SU-DHL-6 (cell line): Measurements from ENCODE around the gene FBXL4.

Experiments used
- H2AFZ ChIP-seq: fragments of 200-600 bp; sonication (generic); 2 replicates; pipeline ENCODE4 v1.6.1; 2014; ENCODE audit warnings: low read depth, mild to moderate bottlenecking, moderate library complexity, mixed read lengths, antibody characterized with exemption, low read length; ENCODE audit not compliant: severe bottlenecking
- H3F3A ChIP-seq: fragments of 200-600 bp; shearing (Covaris generic); 2 replicates; pipeline ENCODE4 v1.6.0; 2016; ENCODE audit warnings: antibody characterized with exemption, mild to moderate bottlenecking; ENCODE audit not compliant: insufficient read depth
- H3K27ac ChIP-seq: fragments of 200-600 bp; sonication (generic); 2 replicates; pipeline ENCODE4 v1.5.1; 2016; ENCODE audit warnings: low read depth, mild to moderate bottlenecking, low read length, moderate library complexity, mixed read lengths
- H3K27me3 ChIP-seq: fragments of 200-600 bp; sonication (generic), shearing (Covaris generic); 2 replicates; pipeline ENCODE4 v1.6.0; 2014; ENCODE audit warnings: mild to moderate bottlenecking, low read length
- H3K36me3 ChIP-seq: fragments of 200-600 bp; sonication (generic); 2 replicates; pipeline ENCODE4 v1.6.1; 2014; ENCODE audit warnings: mild to moderate bottlenecking, low read length, mixed read lengths
- H3K4me2 ChIP-seq: fragments of 300-600, 200-600 bp; shearing (Covaris generic), sonication (generic); 2 replicates; pipeline ENCODE4 v1.6.0; 2014; ENCODE audit warnings: low read length, low read depth, mild to moderate bottlenecking; ENCODE audit not compliant: poor library complexity, severe bottlenecking
- H3K4me3 ChIP-seq: fragments of 200-600 bp; sonication (generic); 2 replicates; pipeline ENCODE4 v1.5.1; 2014; ENCODE audit warnings: antibody characterized with exemption, low read length, mild to moderate bottlenecking, mixed read lengths; ENCODE audit not compliant: insufficient read depth, poor library complexity, severe bottlenecking
- H3K79me2 ChIP-seq: fragments of 200-600 bp; sonication (generic); 2 replicates; pipeline ENCODE4 v1.6.1; 2014; ENCODE audit warnings: mild to moderate bottlenecking, low read length, moderate library complexity; ENCODE audit not compliant: insufficient read depth
- H3K9ac ChIP-seq: fragments of 200-600 bp; sonication (generic); 2 replicates; pipeline ENCODE4 v1.7.0; 2014; ENCODE audit warnings: mild to moderate bottlenecking, low read length
- H3K9me2 ChIP-seq: fragments of 200-600 bp; sonication (generic); replicated peaks from 2 replicates; pipeline ENCODE4 v1.6.1; 2014; ENCODE audit warnings: low read length; ENCODE audit not compliant: insufficient read depth
- H3K9me3 ChIP-seq: fragments of 200-600 bp; sonication (generic); 2 replicates; pipeline ENCODE4 v1.6.1; 2014; ENCODE audit warnings: low read length, mixed read lengths; ENCODE audit not compliant: insufficient read depth
- H4K20me1 ChIP-seq: fragments of 200-600 bp; sonication (generic); 2 replicates; pipeline ENCODE4 v1.6.1; 2014; ENCODE audit warnings: low read depth, mild to moderate bottlenecking, antibody characterized with exemption, low read length, moderate library complexity, mixed read lengths
- CTCF ChIP-seq: fragments of 200-600 bp; sonication (generic); IDR thresholded peaks from one replicate; pipeline ENCODE4 v1.5.1; 2017; ENCODE audit warnings: antibody characterized with exemption, mild to moderate bottlenecking, low read length, moderate library complexity; ENCODE audit not compliant: insufficient read depth, poor library complexity, severe bottlenecking
- EZH2phosphoT487 ChIP-seq: fragments of 200-600 bp; sonication (generic), shearing (Covaris generic); conservative IDR thresholded peaks from 2 replicates; pipeline ENCODE4 v1.6.1; 2018; ENCODE audit warnings: mild to moderate bottlenecking, antibody characterized with exemption, low read length, moderate library complexity, mixed read lengths

The FBXL4 gene

DNA sequence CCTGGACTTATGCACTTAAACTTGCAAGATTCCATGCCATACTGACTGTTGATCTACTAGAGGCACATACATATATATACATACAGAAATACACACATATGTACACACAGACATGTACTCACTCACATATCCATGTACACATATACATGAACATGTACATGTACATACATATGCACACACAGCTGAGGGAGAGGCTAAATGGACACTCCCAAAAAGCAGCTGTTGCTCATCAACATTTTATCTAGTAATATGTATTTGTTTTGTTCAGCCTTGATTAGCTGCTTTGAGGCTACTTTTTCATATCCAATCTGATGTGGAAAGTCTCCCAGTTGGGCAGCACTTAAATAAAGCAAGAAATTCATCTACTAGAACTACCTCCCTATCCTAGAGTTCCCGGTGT is 33.7 kb upstream of the FBXL4 start:
- TF ChIP-seq EZH2phosphoT487, result no peak
- TF ChIP-seq CTCF, result no peak
- Histone ChIP-seq H3K4me3 (no peak overlapping the region), H3K79me2 (no peaks in the 10 kb centered on the region), H3K4me2 (no peak overlapping the region), H3K9me3 (no peaks in the 10 kb centered on the region), H3K27ac (no peak overlapping the region), H3K9ac (no peak overlapping the region), H3F3A (no peaks in the 10 kb centered on the region), H3K9me2 (no peaks in the 10 kb centered on the region), H3K27me3 (no peaks in the 10 kb centered on the region), H3K36me3 (no peaks in the 10 kb centered on the region), H2AFZ (no peak overlapping the region), H4K20me1 (no peaks in the 10 kb centered on the region)

GRCh38 chr6:98980819-98981218 is 33.1 kb upstream of the FBXL4 start:
- Histone ChIP-seq H3K9me2 (no peaks in the 10 kb centered on the region), H2AFZ (no peak overlapping the region), H3K4me2 (no peak overlapping the region), H3K79me2 (no peaks in the 10 kb centered on the region), H3K4me3 (no peak overlapping the region), H4K20me1 (no peaks in the 10 kb centered on the region), H3K9ac (no peak overlapping the region), H3K27me3 (no peaks in the 10 kb centered on the region), H3F3A (no peaks in the 10 kb centered on the region), H3K9me3 (no peaks in the 10 kb centered on the region), H3K27ac (no peak overlapping the region), H3K36me3 (no peaks in the 10 kb centered on the region)
- TF ChIP-seq EZH2phosphoT487 (no peak), CTCF (no peak)

DNA sequence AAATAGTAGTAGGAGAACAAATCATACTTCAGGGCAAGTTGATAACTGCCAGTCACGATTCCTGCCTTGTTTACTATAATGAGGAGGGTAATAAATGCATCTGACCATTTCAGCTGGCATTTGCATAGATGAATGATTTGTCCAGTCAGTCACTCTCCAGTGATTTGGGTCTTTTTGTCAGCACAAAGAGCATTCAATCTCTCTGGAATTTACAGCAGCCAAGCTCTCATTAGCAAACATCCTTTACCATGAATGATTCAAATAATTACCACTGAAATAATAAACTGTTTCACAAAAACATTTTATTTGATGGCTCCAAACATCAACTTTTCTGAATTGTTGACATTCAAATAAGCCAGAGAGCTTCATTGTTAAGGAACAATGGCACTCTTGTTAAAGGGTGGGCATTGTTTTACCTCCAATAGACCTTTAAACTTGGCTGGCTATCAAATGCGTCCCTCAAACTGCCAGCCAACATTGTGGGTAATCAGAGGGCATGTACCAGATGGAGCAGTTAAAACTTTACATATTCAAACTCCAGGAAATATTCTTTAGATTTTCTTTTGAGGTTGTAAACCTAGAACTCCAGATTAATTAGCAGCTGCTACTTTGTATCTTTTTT is 30.0 kb upstream of the FBXL4 start:
- H3K4me2 ChIP-seq, result no peak overlapping the region
- no peaks in the 10 kb centered on the region for H3K27me3 ChIP-seq
- no peaks in the 10 kb centered on the region for H3K79me2 ChIP-seq
- H3K9me3 ChIP-seq, result no peaks in the 10 kb centered on the region
- H3K27ac ChIP-seq, result no peak overlapping the region
- TF ChIP-seq CTCF, result no peak
- no peak for TF ChIP-seq EZH2phosphoT487
- no peak overlapping the region for H3K4me3 ChIP-seq
- H3K36me3 ChIP-seq, result no peaks in the 10 kb centered on the region
- no peaks in the 10 kb centered on the region for H3K9me2 ChIP-seq
- H2AFZ ChIP-seq, result no peak overlapping the region
- H3K9ac ChIP-seq, result no peak overlapping the region
- no peaks in the 10 kb centered on the region for H4K20me1 ChIP-seq
- no peaks in the 10 kb centered on the region for H3F3A ChIP-seq
